MCF 10A (cell line): ENCODE measurements around the gene FILIP1L. TPM values are rescaled to one million over a fixed set of nuclear protein-coding genes. Genes with fewer than 3 reads are reported as not detected.

Source experiments
- BruUV-seq: library from RNA; stranded (reverse); fragments of 400-500 nt; replicated peaks from 2 replicates; lab custom pipeline; 2021; lab: Mats Ljungman, UMichigan
- CTCF ChIA-PET: fragments of 300-600 bp; sonication (Branson Sonifier 250); formaldehyde crosslinking; extraction: SDS; loops from one replicate; lab custom pipeline; 2021; ENCODE audit warnings: antibody characterized with exemption, inconsistent platforms; lab: Yijun Ruan, JAX
- POLR2A ChIA-PET: fragments of 300-600, 350-650 bp; sonication (Branson Sonifier 250); formaldehyde crosslinking; extraction: SDS; loops from one replicate; lab custom pipeline; 2020; ENCODE audit warnings: antibody characterized with exemption, inconsistent platforms; lab: Yijun Ruan, JAX
- DNase-seq: peaks from one replicate; pipeline ENCODE4 v3.0.0-alpha.2; 2018; ENCODE audit not compliant: unreplicated experiment
- H3K27ac Mint-ChIP-seq: one replicate; pipeline ENCODE4 v1.8.0; 2022; ENCODE audit warnings: mild to moderate bottlenecking, low read depth, mixed read lengths; ENCODE audit not compliant: unreplicated experiment
- H3K27me3 Mint-ChIP-seq: one replicate; pipeline ENCODE4 v1.8.0; 2022; ENCODE audit warnings: mixed read lengths; ENCODE audit not compliant: insufficient read depth, unreplicated experiment
- H3K36me3 Mint-ChIP-seq: one replicate; pipeline ENCODE4 v1.8.0; 2022; ENCODE audit warnings: mild to moderate bottlenecking, moderate library complexity, mixed read lengths; ENCODE audit not compliant: insufficient read depth, unreplicated experiment
- H3K4me1 Mint-ChIP-seq: one replicate; pipeline ENCODE4 v1.8.0; 2022; ENCODE audit warnings: mixed read lengths; ENCODE audit not compliant: insufficient read depth, unreplicated experiment
- H3K4me3 Mint-ChIP-seq: one replicate; pipeline ENCODE4 v1.8.0; 2022; ENCODE audit warnings: mild to moderate bottlenecking, moderate library complexity, mixed read lengths; ENCODE audit not compliant: unreplicated experiment
- H3K9me3 Mint-ChIP-seq: one replicate; pipeline ENCODE4 v1.8.0; 2022; ENCODE audit warnings: mixed read lengths; ENCODE audit not compliant: unreplicated experiment
- intact Hi-C: fragments of 100-400 bp; cut with micrococcal nuclease; formaldehyde crosslinking; loops from 2 replicates; pipeline ENCODE4 v1.14.1; 2022
- total RNA-seq: library from RNA; stranded (reverse); gene quantifications from 2 replicates; pipeline ENCODE4 v1.2.3, GENCODE V29; 2022
- TF ChIP-seq, protein P1 (sequence below): fragments of 200-600 bp; IDR thresholded peaks from one replicate; pipeline ENCODE4 v1.8.0; 2022; ENCODE audit warnings: antibody characterized with exemption, mild to moderate bottlenecking; ENCODE audit not compliant: unreplicated experiment

FILIP1L gene
- total RNA-seq, 1 experiment from 2014 or later: 2.4 TPM

DNA sequence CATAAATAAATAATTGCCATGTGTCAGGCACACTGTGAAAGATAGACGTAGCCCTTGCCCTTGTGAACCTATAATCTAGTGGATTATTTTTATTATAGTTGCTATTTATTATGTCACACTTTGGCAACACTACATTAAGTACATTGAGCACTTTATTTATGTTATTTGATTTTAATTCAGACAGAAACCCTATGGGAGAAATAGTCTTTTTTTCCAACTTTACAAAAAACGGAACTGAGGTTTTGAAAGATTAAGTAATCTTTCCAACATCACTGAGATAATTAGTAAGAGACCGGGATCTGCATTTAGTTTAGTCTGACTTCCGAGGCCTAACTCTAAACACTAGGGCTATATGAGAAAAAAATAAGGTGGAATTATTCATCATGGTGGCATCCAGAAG, 2.8 kb upstream of the FILIP1L start:
- intact Hi-C loops: no loop called here
- Mint-ChIP-seq H3K27me3 (no peaks in the 10 kb centered on the region), H3K36me3 (no peaks in the 10 kb centered on the region), H3K9me3 (no peaks in the 10 kb centered on the region), H3K4me3 (no peak overlapping the region), H3K27ac (no peak overlapping the region), H3K4me1 (peaks cover 13% of the 10 kb centered on the region)
- POLR2A ChIA-PET: no interaction called here
- DNase-seq: no peak
- CTCF ChIA-PET: no interaction called here
- BruUV-seq: no TSS peak
- TF ChIP-seq, protein P1, sequence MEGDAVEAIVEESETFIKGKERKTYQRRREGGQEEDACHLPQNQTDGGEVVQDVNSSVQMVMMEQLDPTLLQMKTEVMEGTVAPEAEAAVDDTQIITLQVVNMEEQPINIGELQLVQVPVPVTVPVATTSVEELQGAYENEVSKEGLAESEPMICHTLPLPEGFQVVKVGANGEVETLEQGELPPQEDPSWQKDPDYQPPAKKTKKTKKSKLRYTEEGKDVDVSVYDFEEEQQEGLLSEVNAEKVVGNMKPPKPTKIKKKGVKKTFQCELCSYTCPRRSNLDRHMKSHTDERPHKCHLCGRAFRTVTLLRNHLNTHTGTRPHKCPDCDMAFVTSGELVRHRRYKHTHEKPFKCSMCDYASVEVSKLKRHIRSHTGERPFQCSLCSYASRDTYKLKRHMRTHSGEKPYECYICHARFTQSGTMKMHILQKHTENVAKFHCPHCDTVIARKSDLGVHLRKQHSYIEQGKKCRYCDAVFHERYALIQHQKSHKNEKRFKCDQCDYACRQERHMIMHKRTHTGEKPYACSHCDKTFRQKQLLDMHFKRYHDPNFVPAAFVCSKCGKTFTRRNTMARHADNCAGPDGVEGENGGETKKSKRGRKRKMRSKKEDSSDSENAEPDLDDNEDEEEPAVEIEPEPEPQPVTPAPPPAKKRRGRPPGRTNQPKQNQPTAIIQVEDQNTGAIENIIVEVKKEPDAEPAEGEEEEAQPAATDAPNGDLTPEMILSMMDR: no peak

DNA sequence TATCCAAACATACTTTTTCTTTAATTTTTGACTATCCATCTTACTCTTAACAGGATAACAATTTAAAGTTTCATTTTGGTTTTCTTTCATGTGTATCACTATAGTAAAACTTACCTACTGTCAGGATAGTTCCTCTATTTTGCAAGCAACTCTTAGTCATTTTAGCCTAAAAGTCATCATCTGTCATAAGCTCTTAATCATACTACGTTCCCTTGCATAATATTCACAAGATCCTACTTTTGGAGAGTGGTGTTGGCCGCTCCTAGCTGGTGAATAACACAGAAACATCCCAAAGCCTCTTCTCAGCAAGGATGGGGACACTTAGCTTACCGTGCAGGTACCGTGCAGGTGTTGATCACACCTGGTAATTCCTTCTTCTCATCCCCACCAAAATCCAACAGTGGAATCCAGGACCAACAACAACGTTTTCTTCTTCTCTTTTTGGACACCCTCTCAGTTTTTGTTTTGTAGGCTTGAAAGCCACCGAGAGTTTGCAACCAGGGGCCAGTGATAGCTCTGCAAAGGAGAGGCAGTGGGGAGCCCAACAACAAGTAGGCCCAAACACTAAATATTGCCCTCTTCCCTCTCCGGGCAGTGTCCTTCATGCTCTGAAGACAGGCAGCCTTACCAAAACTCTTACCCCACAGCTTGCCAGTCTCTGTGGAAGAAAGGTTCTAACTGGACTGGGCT, 433 bp downstream of the FILIP1L start:
- H3K36me3 Mint-ChIP-seq: no peaks in the 10 kb centered on the region
- peaks cover 13% of the 10 kb centered on the region for H3K4me1 Mint-ChIP-seq
- no peak overlapping the region for H3K27ac Mint-ChIP-seq
- CTCF ChIA-PET: interaction anchor here (0.7 kb wide), 1 partner anchor 9 kb away, joined by 3 read pairs; no protein-coding TSS in a partner anchor
- no peak overlapping the region for H3K4me3 Mint-ChIP-seq
- H3K27me3 Mint-ChIP-seq: no peaks in the 10 kb centered on the region
- DNase-seq: peak; percentile 47
- BruUV-seq: no TSS peak
- intact Hi-C loops: no loop called here
- POLR2A ChIA-PET: interaction anchor here (0.7 to 1.4 kb wide), 4 partner anchors 11 to 210 kb away, joined by 3 to 4 read pairs (median 3); no protein-coding TSS in a partner anchor
- TF ChIP-seq, protein P1: no peak
- no peaks in the 10 kb centered on the region for H3K9me3 Mint-ChIP-seq

DNA sequence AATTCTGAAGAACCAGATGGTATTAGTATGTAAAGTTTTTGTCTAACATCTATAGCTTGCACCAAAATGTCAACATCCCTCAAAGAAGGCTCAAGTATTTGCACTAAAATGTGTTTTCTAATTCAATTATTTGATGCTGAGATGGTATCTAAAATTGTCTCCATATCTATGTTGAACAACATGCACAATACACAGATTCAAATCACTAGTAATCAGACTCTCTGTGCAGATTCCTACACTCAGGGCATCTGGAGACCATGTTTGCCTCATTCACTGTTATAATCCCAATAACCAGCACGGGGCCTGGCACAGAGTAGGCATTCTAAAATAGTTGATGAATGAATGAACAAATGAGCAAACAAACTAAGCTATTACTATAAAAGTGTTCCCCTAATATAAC, 2.6 kb downstream of the FILIP1L start:
- peaks cover 16% of the 10 kb centered on the region for H3K4me1 Mint-ChIP-seq
- no TSS peak for BruUV-seq
- H3K4me3 Mint-ChIP-seq: no peak overlapping the region
- H3K27ac Mint-ChIP-seq: no peak overlapping the region
- CTCF ChIA-PET: no interaction called here
- H3K9me3 Mint-ChIP-seq: no peaks in the 10 kb centered on the region
- no peak for DNase-seq
- H3K27me3 Mint-ChIP-seq: no peaks in the 10 kb centered on the region
- H3K36me3 Mint-ChIP-seq: no peaks in the 10 kb centered on the region
- POLR2A ChIA-PET: interaction anchor here (0.7 kb wide), 1 partner anchor 26 kb away, joined by 3 read pairs; no protein-coding TSS in a partner anchor
- TF ChIP-seq, protein P1: no peak
- intact Hi-C loops: no loop called here

DNA sequence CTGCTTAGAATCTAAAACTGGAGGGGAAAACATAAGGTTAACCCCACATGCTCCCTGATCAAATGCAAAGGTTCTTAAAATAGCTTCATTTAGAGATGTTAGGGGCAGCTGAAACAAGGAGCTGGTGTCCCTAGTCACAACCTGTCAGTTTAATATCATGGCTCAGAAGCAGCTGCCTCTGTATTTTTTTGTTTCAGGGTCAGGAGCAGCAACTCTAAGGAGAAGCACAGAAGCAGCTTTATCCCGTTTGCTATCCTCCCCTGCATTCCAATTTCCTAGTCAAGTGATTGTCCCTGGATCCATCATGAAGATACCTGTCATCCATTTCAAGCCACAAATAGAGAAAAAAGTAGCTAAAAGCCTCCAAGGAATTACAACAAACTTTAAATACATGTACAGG, 4.1 kb downstream of the FILIP1L start:
- Mint-ChIP-seq H3K4me3 (no peak overlapping the region), H3K4me1 (peaks cover 32% of the 10 kb centered on the region), H3K36me3 (peaks cover 5% of the 10 kb centered on the region), H3K27ac (no peak overlapping the region), H3K9me3 (no peaks in the 10 kb centered on the region), H3K27me3 (no peaks in the 10 kb centered on the region)
- BruUV-seq: no TSS peak
- POLR2A ChIA-PET: interaction anchor here (0.7 kb wide), 1 partner anchor 120 kb away, joined by 3 read pairs; no protein-coding TSS in a partner anchor
- no peak for DNase-seq
- intact Hi-C loops: no loop called here
- CTCF ChIA-PET: interaction anchor here (0.5 to 2.0 kb wide), 7 partner anchors 16 to 144 kb away, joined by 3 to 8 read pairs (median 3); no protein-coding TSS in a partner anchor
- TF ChIP-seq, protein P1: no peak
